H9 (cell line): ENCODE results near the gene EPB41L2. TPM values are rescaled to one million over a fixed set of nuclear protein-coding genes. Genes with fewer than 3 reads are reported as not detected.

Experiments
- DNase-seq: peaks from one replicate; pipeline ENCODE4 v3.0.0-alpha.2; 2017
- H2AFZ ChIP-seq: one replicate; pipeline ENCODE4 v1.6.1; 2013; ENCODE audit warnings: mild to moderate bottlenecking, low read length, control low read depth, moderate library complexity
- H2AK5ac ChIP-seq: 2 replicates; pipeline ENCODE4 v1.6.1; 2013; ENCODE audit warnings: low read length, control low read depth, mixed read lengths; ENCODE audit not compliant: insufficient read length
- H2BK120ac ChIP-seq: one replicate; pipeline ENCODE4 v1.6.1; 2013; ENCODE audit warnings: low read depth, mild to moderate bottlenecking, low read length, control low read depth, inconsistent platforms; ENCODE audit not compliant: poor library complexity, severe bottlenecking
- H2BK12ac ChIP-seq: 2 replicates; pipeline ENCODE4 v1.6.1; 2013; ENCODE audit warnings: low read length, control low read depth, mixed read lengths, low read depth; ENCODE audit not compliant: insufficient read length
- H2BK15ac ChIP-seq: 2 replicates; pipeline ENCODE4 v1.6.1; 2013; ENCODE audit warnings: low read depth, low read length, control low read depth
- H2BK20ac ChIP-seq: one replicate; pipeline ENCODE4 v1.6.1; 2013; ENCODE audit warnings: low read depth, mild to moderate bottlenecking, low read length, control low read depth, inconsistent platforms; ENCODE audit not compliant: poor library complexity, severe bottlenecking
- H2BK5ac ChIP-seq: 2 replicates; pipeline ENCODE4 v1.6.1; 2013; ENCODE audit warnings: low read length, control low read depth, mixed read lengths; ENCODE audit not compliant: insufficient read length
- H3K14ac ChIP-seq: 2 replicates; pipeline ENCODE4 v1.6.1; 2013; ENCODE audit warnings: low read length, control low read depth; ENCODE audit not compliant: insufficient read depth
- H3K18ac ChIP-seq: 2 replicates; pipeline ENCODE4 v1.6.1; 2013; ENCODE audit warnings: low read depth, mild to moderate bottlenecking, mixed read lengths, low read length, control low read depth; ENCODE audit not compliant: insufficient read length
- H3K23ac ChIP-seq: 2 replicates; pipeline ENCODE4 v1.6.1; 2013; ENCODE audit warnings: low read length, control low read depth, mixed read lengths, low read depth; ENCODE audit not compliant: insufficient read length
- H3K23me2 ChIP-seq: 2 replicates; pipeline ENCODE4 v1.6.1; 2013; ENCODE audit warnings: low read depth, mild to moderate bottlenecking, mixed read lengths, low read length, control low read depth; ENCODE audit not compliant: insufficient read length, poor library complexity, severe bottlenecking
- H3K27ac ChIP-seq: 2 replicates; pipeline ENCODE4 v1.5.1; 2013; ENCODE audit warnings: low read length, control low read depth, mixed read lengths, low read depth; ENCODE audit not compliant: insufficient read length
- H3K27me3 ChIP-seq: 2 replicates; pipeline ENCODE4 v1.6.1; 2013; ENCODE audit warnings: low read length, control low read depth, inconsistent platforms; ENCODE audit not compliant: insufficient read depth
- H3K4ac ChIP-seq: 2 replicates; pipeline ENCODE4 v1.6.1; 2013; ENCODE audit warnings: low read depth, mild to moderate bottlenecking, control low read depth, inconsistent platforms, low read length, moderate library complexity
- H3K4me1 ChIP-seq: 2 replicates; pipeline ENCODE4 v1.6.1; 2013; ENCODE audit warnings: low read length, control low read depth, inconsistent platforms; ENCODE audit not compliant: insufficient read depth
- H3K4me2 ChIP-seq: 2 replicates; pipeline ENCODE4 v1.6.1; 2013; ENCODE audit warnings: low read length, control low read depth, mixed read lengths; ENCODE audit not compliant: insufficient read length, insufficient read depth
- H3K56ac ChIP-seq: 2 replicates; pipeline ENCODE4 v1.6.1; 2013; ENCODE audit warnings: low read depth, mild to moderate bottlenecking, mixed read lengths, low read length, control low read depth; ENCODE audit not compliant: insufficient read length
- H3K79me1 ChIP-seq: 2 replicates; pipeline ENCODE4 v1.6.1; 2013; ENCODE audit warnings: low read depth, mild to moderate bottlenecking, moderate library complexity, low read length, control low read depth, inconsistent platforms; ENCODE audit not compliant: insufficient read depth, poor library complexity, severe bottlenecking
- H3K79me2 ChIP-seq: 2 replicates; pipeline ENCODE4 v1.6.1; 2013; ENCODE audit warnings: low read length, control low read depth, inconsistent platforms; ENCODE audit not compliant: insufficient read depth
- H3K9ac ChIP-seq: 2 replicates; pipeline ENCODE4 v1.6.1; 2013; ENCODE audit warnings: low read length, control low read depth, mixed read lengths; ENCODE audit not compliant: insufficient read length; ENCODE audit errors: extremely low read depth
- H3K9me3 ChIP-seq: one replicate; pipeline ENCODE4 v1.6.1; 2013; ENCODE audit warnings: low read depth, low read length, inconsistent platforms; ENCODE audit not compliant: control insufficient read depth
- H3T11ph ChIP-seq: one replicate; pipeline ENCODE4 v1.6.1; 2013; ENCODE audit warnings: mild to moderate bottlenecking, low read length, control low read depth, inconsistent platforms
- H4K20me1 ChIP-seq: one replicate; pipeline ENCODE4 v1.6.1; 2013; ENCODE audit not compliant: control insufficient read depth, insufficient read length, insufficient read depth
- H4K5ac ChIP-seq: 2 replicates; pipeline ENCODE4 v1.6.1; 2013; ENCODE audit warnings: low read depth, mild to moderate bottlenecking, mixed read lengths, low read length, control low read depth; ENCODE audit not compliant: insufficient read length
- H4K8ac ChIP-seq: replicated peaks from 2 replicates; pipeline ENCODE4 v1.6.1; 2013; ENCODE audit warnings: low read length, control low read depth, mixed read lengths, low read depth; ENCODE audit not compliant: insufficient read length
- H4K91ac ChIP-seq: 2 replicates; pipeline ENCODE4 v1.6.1; 2013; ENCODE audit warnings: low read depth, mild to moderate bottlenecking, moderate library complexity, mixed read lengths, low read length, control low read depth; ENCODE audit not compliant: insufficient read length
- H3K27ac Mint-ChIP-seq, 3 experiments: 2 replicates in 2 of 3; 3 replicates in 1 of 3; pipeline ENCODE4 v1.8.0; 2020 to 2021; ENCODE audit warnings: mixed read lengths in 3 of 3, mild to moderate bottlenecking in 1 of 3, moderate library complexity in 1 of 3
- H3K27me3 Mint-ChIP-seq: 2 replicates; pipeline ENCODE4 v1.8.0; 2021; ENCODE audit warnings: low read depth, mild to moderate bottlenecking, moderate library complexity, mixed read lengths
- H3K36me3 Mint-ChIP-seq, 3 experiments: 2 replicates in 2 of 3; 3 replicates in 1 of 3; pipeline ENCODE4 v1.8.0; 2020 to 2021; ENCODE audit warnings: low read depth in 3 of 3, mixed read lengths in 3 of 3; ENCODE audit not compliant: insufficient read depth in 1 of 3
- H3K4me1 Mint-ChIP-seq, 2 experiments: 2 replicates each; pipeline ENCODE4 v1.8.0; 2020; ENCODE audit warnings: mixed read lengths in 2 of 2
- H3K4me3 Mint-ChIP-seq, 2 experiments: 2 replicates in 1 of 2; 3 replicates in 1 of 2; pipeline ENCODE4 v1.8.0; 2020 to 2021; ENCODE audit warnings: mild to moderate bottlenecking in 2 of 2, mixed read lengths in 2 of 2, moderate library complexity in 1 of 2
- H3K9me3 Mint-ChIP-seq, 2 experiments: 2 replicates in 1 of 2; 3 replicates in 1 of 2; pipeline ENCODE4 v1.8.0; 2020; ENCODE audit warnings: mild to moderate bottlenecking in 2 of 2, mixed read lengths in 2 of 2, moderate library complexity in 1 of 2
- CTCF ChIP-seq: fragments of 200-600 bp; sonication (generic); conservative IDR thresholded peaks from 3 replicates; pipeline ENCODE4 v1.8.0; 2021; ENCODE audit warnings: antibody characterized with exemption, mild to moderate bottlenecking
- WGBS: extraction: QIAGEN DNeasy Blood & Tissue Kit; methylation state at CpG from one replicate; pipeline ENCODE4 v1.1.7; 2013; ENCODE audit warnings: missing lambda C conversion rate, low lambda C conversion rate, mixed read lengths; ENCODE audit not compliant: insufficient read length; ENCODE audit errors: extremely low coverage; 5-methylcytosine and 5-hydroxymethylcytosine counted together
- total RNA-seq: library from RNA; stranded (reverse); gene quantifications from 2 replicates; pipeline ENCODE4 v1.2.1, GENCODE V29; 2021

EPB41L2 gene
- total RNA-seq, 1 experiment from 2014 or later: 90.2 TPM

- no peaks in the 10 kb centered on the region for H3K27me3 Mint-ChIP-seq
- peaks cover 5 to 12% (median 11%) of the 10 kb centered on the region in 3 experiments; a peak in 4 of 7 replicates for H3K36me3 Mint-ChIP-seq
- no peak overlapping the region for H3K4me3 Mint-ChIP-seq
- no peaks in the 10 kb centered on the region for H3K9me3 Mint-ChIP-seq
- no peaks in the 10 kb centered on the region; the same call in 1 of the 2 replicates for H3K4me1 ChIP-seq
- H3K9ac ChIP-seq: no peak overlapping the region
- no peak overlapping the region for H2BK20ac ChIP-seq
- DNase-seq: no peak
- no peak overlapping the region for H3K4me2 ChIP-seq
- peak overlapping the region; percentile 8 to 83 (median 9); a peak in 1 of 7 replicates for H3K27ac Mint-ChIP-seq
- no peak overlapping the region for H3K23ac ChIP-seq
- no peak overlapping the region for H3K56ac ChIP-seq
- H3K18ac ChIP-seq: no peak overlapping the region
- no peak overlapping the region for H3K14ac ChIP-seq
- H2BK5ac ChIP-seq: no peak overlapping the region
- H3K9me3 ChIP-seq: no peaks in the 10 kb centered on the region
- TF ChIP-seq CTCF: no peak
- H3K27ac ChIP-seq: no peak overlapping the region
- no CpG with 5 or more reads among the region's 2 CpGs for WGBS
- H3K27me3 ChIP-seq: no peaks in the 10 kb centered on the region
- H4K20me1 ChIP-seq: no peaks in the 10 kb centered on the region
- H3K79me1 ChIP-seq: no peaks in the 10 kb centered on the region
- H2BK15ac ChIP-seq: no peak overlapping the region
- H4K8ac ChIP-seq: no peak overlapping the region
- no peak overlapping the region for H2BK120ac ChIP-seq
- no peak overlapping the region for H2AFZ ChIP-seq
- no peak overlapping the region for H3K4ac ChIP-seq
- H2BK12ac ChIP-seq: no peak overlapping the region
- no peaks in the 10 kb centered on the region for H3K4me1 Mint-ChIP-seq
- no peaks in the 10 kb centered on the region for H3K23me2 ChIP-seq
- H3K79me2 ChIP-seq: no peaks in the 10 kb centered on the region
- H3T11ph ChIP-seq: no peak overlapping the region
- no peak overlapping the region for H2AK5ac ChIP-seq
- H4K5ac ChIP-seq: no peak overlapping the region
- no peak overlapping the region for H4K91ac ChIP-seq
Measured at GRCh38 chr6:130893277-130893676, 169.8 kb downstream of the EPB41L2 start.
